Activated naive CD4-positive, alpha-beta T cell treated with anti-CD3 and anti-CD28 coated beads for 36 hours (primary cell): ENCODE measurements around the gene MSH2. TPM values are rescaled to one million over a fixed set of nuclear protein-coding genes. Genes with fewer than 3 reads are reported as not detected.

ENCODE experiments used
- CTCF ChIA-PET: fragments of 350-600 bp; sonication (Branson Sonifier 250); formaldehyde crosslinking; loops from one replicate; lab custom pipeline; 2021; ENCODE audit warnings: antibody characterized with exemption; lab: Charles Lee
- DNase-seq: peaks from one replicate; pipeline ENCODE4 v3.0.0-alpha.2; 2020
- H3K27ac Mint-ChIP-seq: one replicate; pipeline ENCODE4 v1.8.0; 2021; ENCODE audit warnings: mild to moderate bottlenecking, mixed read lengths
- H3K27me3 Mint-ChIP-seq: one replicate; pipeline ENCODE4 v1.8.0; 2021; ENCODE audit warnings: low read depth, mixed read lengths
- H3K36me3 Mint-ChIP-seq: one replicate; pipeline ENCODE4 v1.8.0; 2021; ENCODE audit warnings: low read depth, mixed read lengths
- H3K4me1 Mint-ChIP-seq: one replicate; pipeline ENCODE4 v1.8.0; 2021; ENCODE audit warnings: low read depth, mixed read lengths
- H3K4me3 Mint-ChIP-seq: one replicate; pipeline ENCODE4 v1.8.0; 2021; ENCODE audit warnings: mild to moderate bottlenecking, moderate library complexity, mixed read lengths
- H3K9me3 Mint-ChIP-seq: one replicate; pipeline ENCODE4 v1.8.0; 2021; ENCODE audit warnings: mixed read lengths
- intact Hi-C: fragments of 100-400 bp; cut with micrococcal nuclease; formaldehyde crosslinking; loops from one replicate; pipeline ENCODE4 v1.15.1; 2023
- total RNA-seq, 2 experiments: library from RNA; stranded (reverse); gene quantifications; one replicate each; pipeline ENCODE4 v1.2.3, GENCODE V29; 2021

Gene MSH2
- total RNA-seq, 2 experiments from 2014 or later, result 42.7 to 43.3 TPM

- no peak for DNase-seq
- H3K27ac Mint-ChIP-seq, result no peak overlapping the region
- intact Hi-C loops, result no loop called here
- no peaks in the 10 kb centered on the region for H3K9me3 Mint-ChIP-seq
- H3K27me3 Mint-ChIP-seq, result no peaks in the 10 kb centered on the region
- no peak overlapping the region for H3K4me3 Mint-ChIP-seq
- H3K4me1 Mint-ChIP-seq, result peaks cover 8% of the 10 kb centered on the region
- CTCF ChIA-PET, result interaction anchor here (0.5 kb wide), 1 partner anchor 37 kb away, joined by 3 read pairs; no protein-coding TSS in a partner anchor
- no peaks in the 10 kb centered on the region for H3K36me3 Mint-ChIP-seq
Observed at GRCh38 chr2:47516360-47517104, 113.6 kb downstream of the MSH2 start.

GRCh38 chr2:47518497-47519146 lies 115.7 kb downstream of the MSH2 start:
- peaks cover 10% of the 10 kb centered on the region for H3K4me1 Mint-ChIP-seq
- H3K27ac Mint-ChIP-seq, result no peak overlapping the region
- H3K4me3 Mint-ChIP-seq, result no peak overlapping the region
- CTCF ChIA-PET, result interaction anchor here (1.9 kb wide), 1 partner anchor 249 kb away, joined by 4 read pairs; no protein-coding TSS in a partner anchor
- H3K9me3 Mint-ChIP-seq, result no peaks in the 10 kb centered on the region
- no peak for DNase-seq
- H3K27me3 Mint-ChIP-seq, result no peaks in the 10 kb centered on the region
- H3K36me3 Mint-ChIP-seq, result no peaks in the 10 kb centered on the region
- intact Hi-C loops, result no loop called here

- no peaks in the 10 kb centered on the region for H3K9me3 Mint-ChIP-seq
- DNase-seq, result no peak
- CTCF ChIA-PET, result interaction anchor here (1.9 to 2.4 kb wide), 2 partner anchors 248 to 249 kb away, joined by 4 to 15 read pairs; no protein-coding TSS in a partner anchor
- no peaks in the 10 kb centered on the region for H3K36me3 Mint-ChIP-seq
- H3K27me3 Mint-ChIP-seq, result no peaks in the 10 kb centered on the region
- H3K27ac Mint-ChIP-seq, result no peak overlapping the region
- H3K4me1 Mint-ChIP-seq, result peaks cover 10% of the 10 kb centered on the region
- no peak overlapping the region for H3K4me3 Mint-ChIP-seq
- intact Hi-C loops, result no loop called here
Observed at GRCh38 chr2:47519147-47519537, 116.2 kb downstream of the MSH2 start.

- Mint-ChIP-seq H3K27me3 (no peaks in the 10 kb centered on the region), H3K9me3 (no peaks in the 10 kb centered on the region), H3K36me3 (no peaks in the 10 kb centered on the region), H3K4me1 (peaks cover 10% of the 10 kb centered on the region), H3K4me3 (peak overlapping the region; percentile 63), H3K27ac (no peak overlapping the region)
- intact Hi-C loops, result loop anchor here (5.0 kb wide), 2 partner anchors 233 to 588 kb away; no protein-coding TSS in a partner anchor
- no peak for DNase-seq
- CTCF ChIA-PET, result interaction anchor here (2.4 kb wide), 1 partner anchor 248 kb away, joined by 15 read pairs; no protein-coding TSS in a partner anchor
Observed at GRCh38 chr2:47519604-47520301, 116.8 kb downstream of the MSH2 start.

- CTCF ChIA-PET, result interaction anchor here (0.6 to 2.4 kb wide), 2 partner anchors 247 to 299 kb away, joined by 3 to 15 read pairs; no protein-coding TSS in a partner anchor
- Mint-ChIP-seq H3K27me3 (no peaks in the 10 kb centered on the region), H3K4me3 (peak overlapping the region; percentile 63), H3K36me3 (no peaks in the 10 kb centered on the region), H3K4me1 (peaks cover 10% of the 10 kb centered on the region), H3K9me3 (no peaks in the 10 kb centered on the region), H3K27ac (no peak overlapping the region)
- intact Hi-C loops, result loop anchor here (5.0 kb wide), 2 partner anchors 232 to 587 kb away; no protein-coding TSS in a partner anchor
- DNase-seq, result peak; percentile 17
Observed at GRCh38 chr2:47520302-47520630, 117.3 kb downstream of the MSH2 start.

GRCh38 chr2:47520825-47521665 lies 118.1 kb downstream of the MSH2 start:
- peak overlapping the region; percentile 82 for H3K4me3 Mint-ChIP-seq
- peaks cover 10% of the 10 kb centered on the region for H3K4me1 Mint-ChIP-seq
- CTCF ChIA-PET, result interaction anchor here (0.6 to 2.4 kb wide), 2 partner anchors 247 to 298 kb away, joined by 3 to 15 read pairs; no protein-coding TSS in a partner anchor
- intact Hi-C loops, result loop anchor here (1.0 to 5.0 kb wide), 5 partner anchors 118 to 586 kb away; partner anchors contain the start of genes FBXO11 and MSH2
- H3K27ac Mint-ChIP-seq, result peak overlapping the region; percentile 72
- no peaks in the 10 kb centered on the region for H3K9me3 Mint-ChIP-seq
- H3K36me3 Mint-ChIP-seq, result no peaks in the 10 kb centered on the region
- DNase-seq, result peak; percentile 83
- no peaks in the 10 kb centered on the region for H3K27me3 Mint-ChIP-seq

GRCh38 chr2:47521666-47522285 lies 118.8 kb downstream of the MSH2 start:
- intact Hi-C loops, result loop anchor here (1.0 to 5.0 kb wide), 5 partner anchors 118 to 586 kb away; partner anchors contain the start of genes FBXO11 and MSH2

GRCh38 chr2:47525167-47525566 lies 122.2 kb downstream of the MSH2 start:
- no peak overlapping the region for H3K27ac Mint-ChIP-seq
- intact Hi-C loops, result no loop called here
- no peaks in the 10 kb centered on the region for H3K9me3 Mint-ChIP-seq
- no peaks in the 10 kb centered on the region for H3K36me3 Mint-ChIP-seq
- no peaks in the 10 kb centered on the region for H3K27me3 Mint-ChIP-seq
- peaks cover 7% of the 10 kb centered on the region for H3K4me1 Mint-ChIP-seq
- no peak for DNase-seq
- CTCF ChIA-PET, result no interaction called here
- no peak overlapping the region for H3K4me3 Mint-ChIP-seq

More at GRCh38 chr2:47521666-47522285, 118.8 kb downstream of the MSH2 start:
- no peak overlapping the region for H3K27ac Mint-ChIP-seq
- peaks cover 10% of the 10 kb centered on the region for H3K4me1 Mint-ChIP-seq
- H3K36me3 Mint-ChIP-seq, result no peaks in the 10 kb centered on the region
- CTCF ChIA-PET, result no interaction called here
- DNase-seq, result no peak
- H3K27me3 Mint-ChIP-seq, result no peaks in the 10 kb centered on the region
- H3K4me3 Mint-ChIP-seq, result peak overlapping the region; percentile 82
- no peaks in the 10 kb centered on the region for H3K9me3 Mint-ChIP-seq

- Mint-ChIP-seq H3K9me3 (no peaks in the 10 kb centered on the region), H3K27ac (no peak overlapping the region), H3K4me3 (no peak overlapping the region), H3K4me1 (no peaks in the 10 kb centered on the region), H3K27me3 (no peaks in the 10 kb centered on the region), H3K36me3 (no peaks in the 10 kb centered on the region)
- no peak for DNase-seq
- intact Hi-C loops, result no loop called here
- CTCF ChIA-PET, result no interaction called here
Observed at GRCh38 chr2:47528455-47528854, 125.5 kb downstream of the MSH2 start.

GRCh38 chr2:47528874-47529273 lies 125.9 kb downstream of the MSH2 start:
- Mint-ChIP-seq H3K9me3 (no peaks in the 10 kb centered on the region), H3K36me3 (no peaks in the 10 kb centered on the region), H3K4me3 (no peak overlapping the region), H3K4me1 (no peaks in the 10 kb centered on the region), H3K27me3 (no peaks in the 10 kb centered on the region), H3K27ac (no peak overlapping the region)
- DNase-seq, result no peak
- intact Hi-C loops, result no loop called here
- CTCF ChIA-PET, result interaction anchor here (0.6 kb wide), 1 partner anchor 150 kb away, joined by 4 read pairs; no protein-coding TSS in a partner anchor

- intact Hi-C loops, result no loop called here
- Mint-ChIP-seq H3K9me3 (no peaks in the 10 kb centered on the region), H3K4me1 (no peaks in the 10 kb centered on the region), H3K4me3 (no peak overlapping the region), H3K27me3 (no peaks in the 10 kb centered on the region), H3K27ac (no peak overlapping the region), H3K36me3 (no peaks in the 10 kb centered on the region)
- CTCF ChIA-PET, result no interaction called here
- DNase-seq, result no peak
Observed at GRCh38 chr2:47530105-47530760, 127.3 kb downstream of the MSH2 start.
